GM06990 (cell line): ENCODE measurements around the gene KAT8.

Source experiments
- DNase-seq: peaks from one replicate; pipeline ENCODE4 v3.0.0-alpha.2; 2011; ENCODE audit not compliant: insufficient read length; ENCODE audit errors: extremely low read depth
- H3K27me3 ChIP-seq: replicated peaks from 2 replicates; pipeline ENCODE4 v1.6.0; 2011; ENCODE audit warnings: low read length; ENCODE audit not compliant: control insufficient read depth, insufficient read depth
- H3K36me3 ChIP-seq: 2 replicates; pipeline ENCODE4 v1.5.1; 2011; ENCODE audit warnings: low read length; ENCODE audit not compliant: control insufficient read depth, insufficient read depth
- H3K4me3 ChIP-seq: replicated peaks from 2 replicates; pipeline ENCODE4 v1.5.1; 2011; ENCODE audit warnings: low read depth, mild to moderate bottlenecking, control low read depth, low read length
- TF ChIP-seq, protein P1 (sequence below): IDR thresholded peaks from 2 replicates; pipeline ENCODE4 v1.5.1; 2011; ENCODE audit warnings: low read length, control low read depth, mild to moderate bottlenecking, inconsistent platforms; ENCODE audit not compliant: insufficient read depth, poor library complexity, severe bottlenecking

The KAT8 gene

DNA sequence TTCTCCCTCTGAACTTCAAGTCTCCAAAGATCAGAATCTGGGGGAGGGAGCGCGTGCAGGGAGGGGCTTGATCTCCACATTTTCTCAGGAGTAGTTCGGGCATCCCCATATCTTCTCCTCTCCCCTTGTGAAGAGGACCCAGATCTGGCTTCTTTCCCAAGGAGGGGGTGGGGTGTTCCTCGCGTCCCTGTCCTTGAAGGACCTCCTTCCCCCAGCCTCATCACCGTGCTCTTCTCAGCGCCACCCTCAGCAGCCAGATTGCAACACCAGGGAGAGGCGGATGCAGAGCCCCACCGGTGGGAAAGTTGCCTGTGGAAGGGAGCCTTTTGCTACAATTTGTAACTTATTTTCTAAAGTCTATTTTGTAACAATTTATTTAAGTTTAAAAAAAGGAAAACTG lies 34.4 kb upstream of the KAT8 start:
- Histone ChIP-seq H3K36me3 (peaks cover 33% of the 10 kb centered on the region), H3K4me3 (no peak overlapping the region), H3K27me3 (no peaks in the 10 kb centered on the region)
- TF ChIP-seq, protein P1, sequence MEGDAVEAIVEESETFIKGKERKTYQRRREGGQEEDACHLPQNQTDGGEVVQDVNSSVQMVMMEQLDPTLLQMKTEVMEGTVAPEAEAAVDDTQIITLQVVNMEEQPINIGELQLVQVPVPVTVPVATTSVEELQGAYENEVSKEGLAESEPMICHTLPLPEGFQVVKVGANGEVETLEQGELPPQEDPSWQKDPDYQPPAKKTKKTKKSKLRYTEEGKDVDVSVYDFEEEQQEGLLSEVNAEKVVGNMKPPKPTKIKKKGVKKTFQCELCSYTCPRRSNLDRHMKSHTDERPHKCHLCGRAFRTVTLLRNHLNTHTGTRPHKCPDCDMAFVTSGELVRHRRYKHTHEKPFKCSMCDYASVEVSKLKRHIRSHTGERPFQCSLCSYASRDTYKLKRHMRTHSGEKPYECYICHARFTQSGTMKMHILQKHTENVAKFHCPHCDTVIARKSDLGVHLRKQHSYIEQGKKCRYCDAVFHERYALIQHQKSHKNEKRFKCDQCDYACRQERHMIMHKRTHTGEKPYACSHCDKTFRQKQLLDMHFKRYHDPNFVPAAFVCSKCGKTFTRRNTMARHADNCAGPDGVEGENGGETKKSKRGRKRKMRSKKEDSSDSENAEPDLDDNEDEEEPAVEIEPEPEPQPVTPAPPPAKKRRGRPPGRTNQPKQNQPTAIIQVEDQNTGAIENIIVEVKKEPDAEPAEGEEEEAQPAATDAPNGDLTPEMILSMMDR: no peak
- no peak for DNase-seq

- H3K36me3 ChIP-seq: peaks cover 29% of the 10 kb centered on the region
- no peak overlapping the region for H3K4me3 ChIP-seq
- H3K27me3 ChIP-seq: no peaks in the 10 kb centered on the region
- TF ChIP-seq, protein P1: no peak
- DNase-seq: no peak
Observed at GRCh38 chr16:31083556-31083955, 33.9 kb upstream of the KAT8 start.

DNA sequence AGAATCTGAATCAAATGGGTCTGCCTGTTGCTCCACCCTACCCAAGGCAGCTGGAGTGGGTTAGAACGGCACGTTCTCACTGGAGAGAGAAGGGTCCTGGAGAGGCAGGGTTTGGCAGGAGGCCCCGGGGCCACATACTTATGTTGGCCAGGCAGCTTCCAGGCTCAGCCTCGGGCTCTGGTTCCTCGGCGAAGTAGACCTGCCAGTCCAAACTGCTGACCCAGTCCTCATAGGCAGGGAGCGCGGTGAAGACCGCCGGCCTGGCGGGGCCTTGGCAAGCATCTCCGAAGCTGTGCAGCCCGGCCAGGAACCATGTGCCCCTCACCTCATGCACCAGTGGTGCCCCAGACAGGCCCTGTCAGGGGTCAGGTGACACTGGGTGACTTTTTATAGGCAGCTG lies 33.5 kb upstream of the KAT8 start:
- TF ChIP-seq, protein P1: no peak
- H3K4me3 ChIP-seq: no peak overlapping the region
- H3K36me3 ChIP-seq: peaks cover 25% of the 10 kb centered on the region
- no peaks in the 10 kb centered on the region for H3K27me3 ChIP-seq
- no peak for DNase-seq

DNA sequence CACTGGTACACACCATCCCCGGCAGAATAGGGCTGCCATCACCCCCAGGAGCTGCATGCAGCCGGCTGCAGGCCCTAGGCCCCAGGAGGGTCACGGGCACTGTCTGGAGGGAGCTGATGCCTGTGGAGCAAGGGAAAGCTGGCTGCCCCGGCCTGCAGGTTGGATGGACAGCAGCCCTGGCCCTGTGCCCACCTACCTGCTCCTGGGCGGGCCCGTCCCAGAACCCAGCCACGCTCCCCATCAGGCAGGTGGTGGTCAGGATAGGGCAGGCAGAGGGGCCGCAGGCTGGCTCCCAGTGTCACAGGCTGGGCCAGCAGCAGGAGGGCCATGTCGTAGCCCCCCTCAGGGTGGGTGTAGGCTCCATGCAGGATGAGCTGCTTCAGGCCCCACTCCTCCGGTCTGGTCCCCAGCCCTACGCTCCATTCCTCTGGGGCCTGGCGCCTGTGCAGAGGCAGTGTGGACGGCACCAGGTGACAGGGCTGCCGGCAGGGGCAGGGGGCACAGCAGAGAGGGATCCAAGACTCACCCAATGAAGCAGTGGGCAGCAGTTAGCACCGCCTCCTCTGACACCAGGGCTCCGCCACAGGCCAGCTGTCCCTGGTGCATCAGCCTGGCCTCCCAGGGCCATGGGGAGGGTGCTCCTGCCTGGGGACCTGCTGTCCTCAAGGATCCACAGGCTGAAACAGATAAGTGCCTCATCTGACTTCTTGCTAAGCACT lies 32.7 kb upstream of the KAT8 start:
- no peaks in the 10 kb centered on the region for H3K27me3 ChIP-seq
- H3K4me3 ChIP-seq: no peak overlapping the region
- H3K36me3 ChIP-seq: peaks cover 20% of the 10 kb centered on the region
- TF ChIP-seq, protein P1: no peak
- DNase-seq: no peak

DNA sequence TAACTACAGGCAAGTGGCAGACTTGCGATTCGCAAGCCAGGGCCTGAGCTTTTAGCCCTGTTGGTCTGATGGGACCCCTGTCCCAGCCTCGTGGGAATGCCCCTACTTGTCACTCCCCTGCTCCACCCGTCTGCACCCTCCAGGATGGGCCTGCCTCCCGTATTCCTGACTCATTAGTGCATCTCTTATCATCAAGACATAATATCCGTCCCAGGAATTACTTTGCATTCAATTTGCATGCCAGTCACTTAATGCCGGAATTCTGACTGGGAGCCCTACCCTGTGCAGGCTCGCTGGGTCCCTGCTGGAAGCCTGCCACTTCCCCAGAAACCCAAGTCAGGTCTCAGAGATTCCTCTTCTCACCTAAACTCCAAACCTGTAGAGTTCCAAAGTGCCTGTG lies 32.1 kb upstream of the KAT8 start:
- Histone ChIP-seq H3K4me3 (no peak overlapping the region), H3K36me3 (peaks cover 17% of the 10 kb centered on the region), H3K27me3 (no peaks in the 10 kb centered on the region)
- no peak for DNase-seq
- TF ChIP-seq, protein P1: no peak
